Thymus (tissue), 11 donors: Measurements from ENCODE around the gene TENM3. TPM values are rescaled to one million over a fixed set of nuclear protein-coding genes. Genes with fewer than 3 reads are reported as not detected.

Source experiments
- DNase-seq, 9 donors: peaks; one replicate each; pipeline ENCODE4 v3.0.0-alpha.2; 2013; ENCODE audit warnings: low spot score in 9 of 9, low read depth in 6 of 9, missing footprints in 1 of 9
- H3K27ac ChIP-seq, 2 donors: one replicate each; pipeline ENCODE4 v1.5.1; 2013; ENCODE audit warnings: control low read depth in 1 of 2, low read depth in 1 of 2, low read length in 1 of 2, mild to moderate bottlenecking in 1 of 2, moderate library complexity in 1 of 2
- H3K27me3 ChIP-seq, 2 donors: one replicate each; pipeline ENCODE4 v1.5.1; 2013; ENCODE audit warnings: low read length in 1 of 2; ENCODE audit not compliant: control insufficient read depth in 2 of 2, insufficient read depth in 1 of 2
- H3K36me3 ChIP-seq, 2 donors: one replicate each; pipeline ENCODE4 v1.5.1; 2013; ENCODE audit warnings: low read length in 1 of 2, mild to moderate bottlenecking in 1 of 2, moderate library complexity in 1 of 2; ENCODE audit not compliant: control insufficient read depth in 2 of 2, insufficient read depth in 2 of 2
- H3K4me1 ChIP-seq, 2 donors: one replicate each; pipeline ENCODE4 v1.5.1; 2013; ENCODE audit warnings: low read length in 2 of 2; ENCODE audit not compliant: control insufficient read depth in 2 of 2, insufficient read depth in 2 of 2
- H3K4me3 ChIP-seq, 2 donors: one replicate each; pipeline ENCODE4 v1.5.1; 2013; ENCODE audit warnings: low read length in 2 of 2, control low read depth in 1 of 2, mild to moderate bottlenecking in 1 of 2
- H3K9me3 ChIP-seq, 2 donors: one replicate each; pipeline ENCODE4 v1.5.1; 2013; ENCODE audit warnings: low read length in 1 of 2, mild to moderate bottlenecking in 1 of 2; ENCODE audit not compliant: control insufficient read depth in 2 of 2, insufficient read depth in 1 of 2
- WGBS: extraction: QIAGEN DNeasy Blood & Tissue Kit; methylation state at CpG from one replicate; pipeline ENCODE4 v1.1.7; 2013; 5-methylcytosine and 5-hydroxymethylcytosine counted together
- polyA plus RNA-seq: library from polyadenylated mRNA; stranded (reverse); fragments of 200-250 nt; gene quantifications from one replicate; pipeline ENCODE4 v1.2.3, GENCODE V29; 2013
- total RNA-seq: library from RNA; stranded (reverse); fragments of 120-200 nt; gene quantifications from one replicate; pipeline ENCODE4 v1.2.4, GENCODE V29; 2013
- donor health status: healthy.

The TENM3 gene
- total and polyA plus RNA-seq, 2 donors: 2.1 to 9.5 TPM

- Histone ChIP-seq H3K4me3 (no peak overlapping the region), H3K36me3 (no peaks in the 10 kb centered on the region), H3K9me3 (no peaks in the 10 kb centered on the region), H3K27me3 (no peaks in the 10 kb centered on the region), H3K4me1 (no peaks in the 10 kb centered on the region), H3K27ac (no peak overlapping the region)
- DNase-seq: no peak
- 94% methylated on average over 2 of the region's 2 CpGs for WGBS
Measured at GRCh38 chr4:182695842-182696241, 452.6 kb downstream of the TENM3 start.

DNA sequence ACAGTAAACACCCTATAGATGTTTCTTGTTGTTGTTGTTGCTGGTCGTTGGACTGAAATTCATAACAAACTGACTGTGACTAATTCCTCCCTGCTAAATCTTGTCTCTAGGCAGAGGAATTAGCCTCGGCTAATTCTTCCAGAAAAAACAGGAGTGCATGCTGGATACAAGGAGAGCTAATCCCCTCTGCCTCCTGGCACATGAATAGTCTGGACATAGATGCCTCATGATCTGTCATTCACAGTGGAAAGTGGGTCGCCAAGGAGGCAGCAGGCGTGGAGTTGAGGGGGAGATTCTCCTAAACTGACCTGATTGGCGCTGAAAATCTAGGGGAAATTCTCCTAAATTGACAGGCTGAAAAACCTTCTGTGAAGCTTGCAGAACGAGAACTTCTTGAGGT lies 453.9 kb downstream of the TENM3 start:
- WGBS: 91% methylated on average over 6 of the region's 6 CpGs
- no peak for DNase-seq
- peak overlapping the region in 1 of 2 donors; percentile 51 for H3K27ac ChIP-seq
- H3K36me3 ChIP-seq: no peaks in the 10 kb centered on the region
- H3K27me3 ChIP-seq: no peaks in the 10 kb centered on the region
- H3K4me3 ChIP-seq: no peak overlapping the region
- no peaks in the 10 kb centered on the region for H3K4me1 ChIP-seq
- H3K9me3 ChIP-seq: no peaks in the 10 kb centered on the region

- Histone ChIP-seq H3K4me3 (no peak overlapping the region), H3K4me1 (no peaks in the 10 kb centered on the region), H3K27me3 (no peaks in the 10 kb centered on the region), H3K27ac (peak overlapping the region in 1 of 2 donors; percentile 51), H3K9me3 (no peaks in the 10 kb centered on the region), H3K36me3 (no peaks in the 10 kb centered on the region)
- WGBS: 93% methylated on average over 6 of the region's 6 CpGs
- no peak for DNase-seq
Measured at GRCh38 chr4:182698212-182698611, 455.0 kb downstream of the TENM3 start.

- no peak overlapping the region for H3K4me3 ChIP-seq
- 48% methylated on average over 3 of the region's 3 CpGs for WGBS
- H3K9me3 ChIP-seq: no peaks in the 10 kb centered on the region
- DNase-seq: no peak
- H3K27me3 ChIP-seq: no peaks in the 10 kb centered on the region
- no peak overlapping the region for H3K27ac ChIP-seq
- no peaks in the 10 kb centered on the region for H3K36me3 ChIP-seq
- no peaks in the 10 kb centered on the region for H3K4me1 ChIP-seq
Measured at GRCh38 chr4:182699201-182699600, 456.0 kb downstream of the TENM3 start.

GRCh38 chr4:182699795-182700194 lies 456.6 kb downstream of the TENM3 start:
- no peak overlapping the region for H3K27ac ChIP-seq
- DNase-seq: no peak
- WGBS: 88% methylated on average over 3 of the region's 3 CpGs
- H3K9me3 ChIP-seq: no peaks in the 10 kb centered on the region
- no peak overlapping the region for H3K4me3 ChIP-seq
- no peaks in the 10 kb centered on the region for H3K27me3 ChIP-seq
- no peaks in the 10 kb centered on the region for H3K36me3 ChIP-seq
- no peaks in the 10 kb centered on the region for H3K4me1 ChIP-seq

- Histone ChIP-seq H3K9me3 (no peaks in the 10 kb centered on the region), H3K27ac (no peak overlapping the region), H3K4me1 (no peaks in the 10 kb centered on the region), H3K27me3 (no peaks in the 10 kb centered on the region), H3K4me3 (no peak overlapping the region), H3K36me3 (no peaks in the 10 kb centered on the region)
- WGBS: 94% methylated on average over 5 of the region's 5 CpGs
- DNase-seq: no peak
Measured at GRCh38 chr4:182700362-182701160, 457.4 kb downstream of the TENM3 start.

GRCh38 chr4:182704077-182704476 lies 460.9 kb downstream of the TENM3 start:
- H3K27ac ChIP-seq: no peak overlapping the region
- no peaks in the 10 kb centered on the region for H3K27me3 ChIP-seq
- no peaks in the 10 kb centered on the region for H3K36me3 ChIP-seq
- H3K4me3 ChIP-seq: no peak overlapping the region
- H3K9me3 ChIP-seq: no peaks in the 10 kb centered on the region
- no peaks in the 10 kb centered on the region for H3K4me1 ChIP-seq
- no peak for DNase-seq
- 86% methylated on average over 1 of the region's 1 CpG for WGBS

DNA sequence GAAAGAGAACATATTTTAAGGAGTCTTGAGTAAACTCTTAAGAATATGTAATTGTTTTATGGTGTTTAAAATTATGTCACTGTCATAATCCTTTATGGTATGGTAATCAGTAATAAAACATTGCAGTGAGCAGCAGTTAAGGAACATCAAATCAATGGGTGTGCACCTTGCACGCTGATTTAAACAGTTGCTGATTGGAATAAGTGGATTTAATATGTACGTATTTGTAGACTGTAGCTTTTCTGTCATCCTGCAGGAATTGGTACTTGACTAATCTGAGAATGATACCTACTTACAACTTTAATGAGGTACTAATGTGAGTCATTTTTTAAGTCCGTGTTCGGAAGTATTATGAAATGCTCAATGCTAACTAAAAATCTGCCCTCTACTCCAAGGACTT lies 461.7 kb downstream of the TENM3 start:
- 97% methylated on average over 4 of the region's 4 CpGs for WGBS
- H3K27ac ChIP-seq: no peak overlapping the region
- no peaks in the 10 kb centered on the region for H3K9me3 ChIP-seq
- H3K36me3 ChIP-seq: no peaks in the 10 kb centered on the region
- DNase-seq: no peak
- no peak overlapping the region for H3K4me3 ChIP-seq
- no peaks in the 10 kb centered on the region for H3K27me3 ChIP-seq
- H3K4me1 ChIP-seq: no peaks in the 10 kb centered on the region

DNA sequence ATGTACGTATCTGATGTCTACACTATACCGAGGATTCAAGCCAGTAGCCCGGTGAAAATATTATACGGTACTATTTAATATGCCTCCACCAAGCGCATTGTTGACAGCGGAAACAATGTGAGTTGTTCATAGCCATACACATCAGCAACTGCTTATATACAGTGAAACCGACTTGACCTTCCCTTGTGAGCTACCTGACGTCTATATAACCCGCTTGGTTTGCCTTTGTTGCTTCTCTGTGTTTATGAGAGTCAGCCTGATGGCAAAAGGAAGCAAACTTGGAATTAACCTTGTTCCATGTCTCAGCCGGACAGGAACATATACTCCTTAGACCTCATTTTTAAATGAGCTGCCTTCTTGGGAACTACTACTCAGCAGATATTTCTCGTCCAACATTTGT lies 462.2 kb downstream of the TENM3 start:
- Histone ChIP-seq H3K27ac (no peak overlapping the region), H3K27me3 (no peaks in the 10 kb centered on the region), H3K36me3 (no peaks in the 10 kb centered on the region), H3K9me3 (no peaks in the 10 kb centered on the region), H3K4me3 (no peak overlapping the region), H3K4me1 (no peaks in the 10 kb centered on the region)
- 96% methylated on average over 11 of the region's 11 CpGs for WGBS
- DNase-seq: no peak
